Measurements from ENCODE around the gene NEK4. TPM values are rescaled to one million over a fixed set of nuclear protein-coding genes. Genes with fewer than 3 reads are reported as not detected.

Gene NEK4
- total and polyA plus RNA-seq, 2 of the 13 experiments (the other 11 are each of a cell fraction or from before 2014, with no cell fraction given): 16.5 to 38.0 TPM

GRCh38 chr3:52705688-52706686 lies 64.8 kb downstream of the NEK4 start, which contains the start of the genes GLT8D1 and SPCS1 (continued):
- TF ChIP-seq CHD2 (IDR thresholded peaks at IDR 0.05; ENCODE audit: low read depth, low read length) (no peak), ZNF781 (CRISPR knock-in tag; IDR thresholded peaks at IDR 0.05; ENCODE audit: borderline replicate concordance, not compliant biosample characterization) (no peak), HHEX (CRISPR knock-in tag; IDR thresholded peaks at IDR 0.05) (no peak), ZBTB21 (CRISPR knock-in tag; IDR thresholded peaks at IDR 0.05) (no peak), GFI1 (CRISPR knock-in tag; IDR thresholded peaks at IDR 0.05; ENCODE audit: borderline replicate concordance) (no peak), ZNF33A (CRISPR knock-in tag; IDR thresholded peaks at IDR 0.05; ENCODE audit: borderline replicate concordance) (0 out of 2 replicates have a peak, but pooled peaks have one; percentile 75), HOMEZ (CRISPR knock-in tag; IDR thresholded peaks at IDR 0.05; ENCODE audit: low read depth) (no peak), ZSCAN22 (CRISPR knock-in tag; IDR thresholded peaks at IDR 0.05) (peak; percentile 92), ZNF761 (CRISPR knock-in tag; conservative IDR thresholded peaks at IDR 0.05) (peak; percentile 86; the same call in 1 of the 2 replicates), NR2C2 (CRISPR knock-in tag; IDR thresholded peaks at IDR 0.05; ENCODE audit: borderline replicate concordance) (peak; percentile 99), FOXJ3 (CRISPR knock-in tag; IDR thresholded peaks at IDR 0.05; ENCODE audit: borderline replicate concordance) (no peak; the same call in 1 of the 2 replicates), PRDM10 (CRISPR knock-in tag; IDR thresholded peaks at IDR 0.05; ENCODE audit: low read depth) (peak; percentile 36; the same call in 1 of the 2 replicates), TAF15 (IDR thresholded peaks at IDR 0.05; ENCODE audit: low read depth, low read length, poor library complexity, severe bottlenecking) (peak; percentile 51), NBN (conservative IDR thresholded peaks at IDR 0.05) (no peak), MNT (IDR thresholded peaks at IDR 0.05) (peak; percentile 51; the same call in 1 of the 2 replicates), ZBTB7A (CRISPR knock-in tag; IDR thresholded peaks at IDR 0.05) (no peak), ZNF563 (CRISPR knock-in tag; IDR thresholded peaks at IDR 0.05) (peak; percentile 84), NCOA1 (CRISPR knock-in tag; IDR thresholded peaks at IDR 0.05) (no peak), JUND (CRISPR knock-in tag; IDR thresholded peaks at IDR 0.05) (no peak)
- TF ChIP-seq, protein P1, sequence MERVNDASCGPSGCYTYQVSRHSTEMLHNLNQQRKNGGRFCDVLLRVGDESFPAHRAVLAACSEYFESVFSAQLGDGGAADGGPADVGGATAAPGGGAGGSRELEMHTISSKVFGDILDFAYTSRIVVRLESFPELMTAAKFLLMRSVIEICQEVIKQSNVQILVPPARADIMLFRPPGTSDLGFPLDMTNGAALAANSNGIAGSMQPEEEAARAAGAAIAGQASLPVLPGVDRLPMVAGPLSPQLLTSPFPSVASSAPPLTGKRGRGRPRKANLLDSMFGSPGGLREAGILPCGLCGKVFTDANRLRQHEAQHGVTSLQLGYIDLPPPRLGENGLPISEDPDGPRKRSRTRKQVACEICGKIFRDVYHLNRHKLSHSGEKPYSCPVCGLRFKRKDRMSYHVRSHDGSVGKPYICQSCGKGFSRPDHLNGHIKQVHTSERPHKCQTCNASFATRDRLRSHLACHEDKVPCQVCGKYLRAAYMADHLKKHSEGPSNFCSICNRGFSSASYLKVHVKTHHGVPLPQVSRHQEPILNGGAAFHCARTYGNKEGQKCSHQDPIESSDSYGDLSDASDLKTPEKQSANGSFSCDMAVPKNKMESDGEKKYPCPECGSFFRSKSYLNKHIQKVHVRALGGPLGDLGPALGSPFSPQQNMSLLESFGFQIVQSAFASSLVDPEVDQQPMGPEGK (CRISPR knock-in tag; IDR thresholded peaks at IDR 0.05): no peak

Data from HepG2 (cell line).